SU-DHL-6 (cell line): Measurements from ENCODE around the gene SEMA4D.

ENCODE experiments used
- H2AFZ ChIP-seq: fragments of 200-600 bp; sonication (generic); 2 replicates; pipeline ENCODE4 v1.6.1; 2014; ENCODE audit warnings: low read depth, mild to moderate bottlenecking, moderate library complexity, mixed read lengths, antibody characterized with exemption, low read length; ENCODE audit not compliant: severe bottlenecking
- H3F3A ChIP-seq: fragments of 200-600 bp; shearing (Covaris generic); 2 replicates; pipeline ENCODE4 v1.6.0; 2016; ENCODE audit warnings: antibody characterized with exemption, mild to moderate bottlenecking; ENCODE audit not compliant: insufficient read depth
- H3K27ac ChIP-seq: fragments of 200-600 bp; sonication (generic); 2 replicates; pipeline ENCODE4 v1.5.1; 2016; ENCODE audit warnings: low read depth, mild to moderate bottlenecking, low read length, moderate library complexity, mixed read lengths
- H3K27me3 ChIP-seq: fragments of 200-600 bp; sonication (generic), shearing (Covaris generic); 2 replicates; pipeline ENCODE4 v1.6.0; 2014; ENCODE audit warnings: mild to moderate bottlenecking, low read length
- H3K36me3 ChIP-seq: fragments of 200-600 bp; sonication (generic); 2 replicates; pipeline ENCODE4 v1.6.1; 2014; ENCODE audit warnings: mild to moderate bottlenecking, low read length, mixed read lengths
- H3K4me2 ChIP-seq: fragments of 300-600, 200-600 bp; shearing (Covaris generic), sonication (generic); 2 replicates; pipeline ENCODE4 v1.6.0; 2014; ENCODE audit warnings: low read length, low read depth, mild to moderate bottlenecking; ENCODE audit not compliant: poor library complexity, severe bottlenecking
- H3K4me3 ChIP-seq: fragments of 200-600 bp; sonication (generic); 2 replicates; pipeline ENCODE4 v1.5.1; 2014; ENCODE audit warnings: antibody characterized with exemption, low read length, mild to moderate bottlenecking, mixed read lengths; ENCODE audit not compliant: insufficient read depth, poor library complexity, severe bottlenecking
- H3K79me2 ChIP-seq: fragments of 200-600 bp; sonication (generic); 2 replicates; pipeline ENCODE4 v1.6.1; 2014; ENCODE audit warnings: mild to moderate bottlenecking, low read length, moderate library complexity; ENCODE audit not compliant: insufficient read depth
- H3K9ac ChIP-seq: fragments of 200-600 bp; sonication (generic); 2 replicates; pipeline ENCODE4 v1.7.0; 2014; ENCODE audit warnings: mild to moderate bottlenecking, low read length
- H3K9me2 ChIP-seq: fragments of 200-600 bp; sonication (generic); replicated peaks from 2 replicates; pipeline ENCODE4 v1.6.1; 2014; ENCODE audit warnings: low read length; ENCODE audit not compliant: insufficient read depth
- H3K9me3 ChIP-seq: fragments of 200-600 bp; sonication (generic); 2 replicates; pipeline ENCODE4 v1.6.1; 2014; ENCODE audit warnings: low read length, mixed read lengths; ENCODE audit not compliant: insufficient read depth
- H4K20me1 ChIP-seq: fragments of 200-600 bp; sonication (generic); 2 replicates; pipeline ENCODE4 v1.6.1; 2014; ENCODE audit warnings: low read depth, mild to moderate bottlenecking, antibody characterized with exemption, low read length, moderate library complexity, mixed read lengths
- CTCF ChIP-seq: fragments of 200-600 bp; sonication (generic); IDR thresholded peaks from one replicate; pipeline ENCODE4 v1.5.1; 2017; ENCODE audit warnings: antibody characterized with exemption, mild to moderate bottlenecking, low read length, moderate library complexity; ENCODE audit not compliant: insufficient read depth, poor library complexity, severe bottlenecking
- EZH2phosphoT487 ChIP-seq: fragments of 200-600 bp; sonication (generic), shearing (Covaris generic); conservative IDR thresholded peaks from 2 replicates; pipeline ENCODE4 v1.6.1; 2018; ENCODE audit warnings: mild to moderate bottlenecking, antibody characterized with exemption, low read length, moderate library complexity, mixed read lengths

The SEMA4D gene

GRCh38 chr9:89382026-89382986, 115.6 kb downstream of the SEMA4D start:
- Histone ChIP-seq H3F3A (no peaks in the 10 kb centered on the region), H3K27ac (no peak overlapping the region), H4K20me1 (no peaks in the 10 kb centered on the region), H3K9me2 (no peaks in the 10 kb centered on the region), H3K4me2 (no peak overlapping the region), H2AFZ (no peak overlapping the region), H3K4me3 (no peak overlapping the region), H3K27me3 (no peaks in the 10 kb centered on the region), H3K79me2 (no peaks in the 10 kb centered on the region), H3K36me3 (no peaks in the 10 kb centered on the region), H3K9ac (no peak overlapping the region), H3K9me3 (no peaks in the 10 kb centered on the region)
- TF ChIP-seq CTCF: no peak
- TF ChIP-seq EZH2phosphoT487: no peak

DNA sequence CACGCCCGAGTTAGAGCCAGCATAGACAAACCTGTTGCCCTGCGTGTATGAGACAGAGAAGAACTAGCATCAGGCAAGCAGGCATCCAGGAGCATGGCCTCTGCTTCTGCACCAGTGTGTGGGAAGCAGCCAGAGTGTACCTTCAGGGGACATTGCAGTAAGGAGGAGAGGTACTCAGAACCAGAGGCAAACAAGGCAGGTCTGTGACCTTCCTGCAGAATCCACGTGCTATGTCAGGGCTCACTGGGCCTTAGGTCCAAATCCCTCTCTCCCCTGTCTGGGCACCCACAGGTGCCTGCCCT, 116.7 kb downstream of the SEMA4D start:
- H3K27me3 ChIP-seq: no peaks in the 10 kb centered on the region
- H3F3A ChIP-seq: no peaks in the 10 kb centered on the region
- no peaks in the 10 kb centered on the region for H4K20me1 ChIP-seq
- H3K9me3 ChIP-seq: no peaks in the 10 kb centered on the region
- no peak overlapping the region for H3K27ac ChIP-seq
- H2AFZ ChIP-seq: no peak overlapping the region
- TF ChIP-seq CTCF (no peak), EZH2phosphoT487 (no peak)
- H3K36me3 ChIP-seq: no peaks in the 10 kb centered on the region
- no peak overlapping the region for H3K4me3 ChIP-seq
- no peaks in the 10 kb centered on the region for H3K9me2 ChIP-seq
- H3K9ac ChIP-seq: no peak overlapping the region
- H3K79me2 ChIP-seq: no peaks in the 10 kb centered on the region
- no peak overlapping the region for H3K4me2 ChIP-seq

GRCh38 chr9:89380437-89381307, 117.2 kb downstream of the SEMA4D start:
- no peaks in the 10 kb centered on the region for H3K9me3 ChIP-seq
- H3K9ac ChIP-seq: no peak overlapping the region
- no peaks in the 10 kb centered on the region for H3K79me2 ChIP-seq
- no peak overlapping the region for H3K4me3 ChIP-seq
- no peaks in the 10 kb centered on the region for H4K20me1 ChIP-seq
- no peaks in the 10 kb centered on the region for H3F3A ChIP-seq
- no peaks in the 10 kb centered on the region for H3K27me3 ChIP-seq
- no peak overlapping the region for H2AFZ ChIP-seq
- no peak overlapping the region for H3K27ac ChIP-seq
- no peak overlapping the region for H3K4me2 ChIP-seq
- TF ChIP-seq EZH2phosphoT487 (no peak), CTCF (no peak)
- no peaks in the 10 kb centered on the region for H3K9me2 ChIP-seq
- H3K36me3 ChIP-seq: no peaks in the 10 kb centered on the region
